ENCODE measurements around the gene POLR3GL.
A peak's percentile ranks its signal among the peaks of the same experiment; 100 is the strongest.
"Not testable (repeated sequence)": the region's sequence is repeated elsewhere in the genome, so short reads cannot be mapped to it uniquely, and the experiment has no call there.

POLR3GL gene

GRCh38 chr1:145926686-145927062 is 37.8 kb upstream of the POLR3GL start:
- Histone ChIP-seq H3K27me3 (no peaks in the 10 kb centered on the region), H3K4me3 (peak overlapping the region; percentile 74 to 94 (median 80)), H3K9me3 (replicated peaks in 1 of 11) (no peaks in the 10 kb centered on the region), H3K4me1 (peaks cover 17 to 30% (median 24%) of the 10 kb centered on the region in 10 experiments), H3K36me3 (peaks cover 25 to 36% (median 31%) of the 10 kb centered on the region in 11 experiments), H3K27ac (peak overlapping the region; percentile 94 to 100 (median 96)), H3K9ac (peak overlapping the region; percentile 90 to 99 (median 94)), H4K20me1 (peaks cover 0 to 14% (median 0%) of the 10 kb centered on the region in 11 experiments; a peak in 4 of 22 replicates), H3K4me2 (peak overlapping the region; percentile 84 to 97 (median 92))
- no peak for TF ChIP-seq Cebpa-rat (IDR thresholded peaks at IDR 0.05)

DNA sequence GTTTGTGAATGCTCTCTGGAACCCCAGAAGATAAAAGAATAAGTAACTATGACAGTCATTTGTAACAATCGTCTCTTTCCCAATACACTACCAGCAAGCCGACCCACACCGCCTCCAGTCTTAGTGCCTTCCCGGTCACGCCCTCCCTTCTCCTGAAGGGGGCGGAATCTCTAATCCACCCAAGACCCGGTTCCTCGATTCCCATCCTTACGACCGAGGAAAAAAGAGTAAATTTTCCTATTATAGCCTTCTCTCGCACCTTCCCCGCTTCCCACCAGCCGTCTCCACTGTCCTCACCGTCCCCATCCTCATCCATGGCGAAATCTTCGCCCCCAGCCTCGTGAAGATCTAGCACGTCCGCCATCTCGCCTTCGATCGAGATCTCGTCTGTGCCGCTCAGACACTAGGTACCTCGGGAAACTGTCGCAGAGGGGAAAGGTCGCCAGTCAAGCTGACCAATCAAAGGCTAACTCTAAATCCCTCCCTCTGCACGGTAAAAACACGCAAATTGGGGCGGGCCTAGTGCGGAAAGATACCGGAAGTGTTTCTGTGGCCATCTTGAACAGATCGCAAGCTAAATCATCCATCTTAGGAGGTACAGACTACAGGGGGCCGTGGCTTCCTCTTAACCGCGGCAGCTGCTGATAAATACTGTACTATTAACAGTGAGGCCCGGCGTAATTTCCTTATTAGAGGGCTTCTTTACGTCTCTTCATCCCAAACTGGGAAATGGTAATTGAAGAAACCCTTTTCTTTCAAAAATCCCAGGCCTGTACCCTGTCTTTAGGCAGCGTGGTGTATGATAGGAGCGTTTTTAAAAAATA is 37.2 kb upstream of the POLR3GL start, which contains the start of gene RBM8A:
Gene RBM8A (minus strand): TSS at position 422 of the 824 bp plus-strand sequence. CDS start 58 bp downstream, at position 364.
- H3K27me3 ChIP-seq: no peaks in the 10 kb centered on the region
- peak within 1 kb of the TSS; percentile 90 to 99 (median 94) for H3K9ac ChIP-seq
- no peak for TF ChIP-seq Cebpa-rat (IDR thresholded peaks at IDR 0.05)
- peak within 1 kb of the TSS; percentile 94 to 100 (median 96) for H3K27ac ChIP-seq
- H3K4me3 ChIP-seq: peak within 1 kb of the TSS; percentile 74 to 94 (median 80)
- no peaks in the 10 kb centered on the region for H3K9me3 ChIP-seq (replicated peaks in 1 of 11)
- peaks cover 23 to 36% (median 31%) of the 10 kb centered on the region in 11 experiments for H3K36me3 ChIP-seq
- H4K20me1 ChIP-seq: peaks cover 0 to 14% (median 0%) of the 10 kb centered on the region in 11 experiments; a peak in 4 of 22 replicates
- peaks cover 18 to 32% (median 24%) of the 10 kb centered on the region in 10 experiments for H3K4me1 ChIP-seq
- H3K4me2 ChIP-seq: peak within 1 kb of the TSS; percentile 87 to 97 (median 93)

DNA sequence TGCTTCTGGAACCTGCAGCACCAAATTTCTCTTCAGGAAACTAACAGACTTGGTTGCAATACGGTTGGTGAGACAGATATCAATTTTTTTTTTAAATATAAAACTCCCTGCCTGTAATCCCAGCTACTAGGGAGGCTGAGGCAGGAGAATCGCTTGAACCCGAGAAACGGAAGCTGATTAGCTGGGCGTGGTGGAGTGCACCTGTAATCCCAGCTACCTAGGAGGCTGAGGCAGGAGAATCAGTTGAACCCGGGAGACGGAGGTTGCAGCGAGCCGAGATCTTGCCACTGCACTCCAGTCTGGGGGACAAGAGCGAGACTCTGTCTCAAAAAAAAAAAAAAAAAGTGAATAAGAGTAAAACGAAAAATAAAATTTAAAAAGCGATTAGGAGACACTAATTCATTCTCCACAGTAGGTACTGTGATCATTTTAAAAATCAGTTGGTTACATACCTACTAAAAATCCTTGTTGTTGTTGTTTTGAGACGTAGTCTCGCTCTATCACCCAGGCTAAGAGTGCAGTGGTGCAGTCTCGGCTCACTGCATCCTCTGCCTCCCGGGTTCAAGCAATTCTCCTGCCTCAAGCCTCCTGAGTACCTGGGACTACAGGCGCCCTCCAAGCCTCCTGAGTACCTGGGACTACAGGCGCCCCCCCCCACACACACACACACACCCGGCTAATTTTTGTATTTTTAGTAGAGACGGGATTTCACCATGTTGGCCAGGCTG is 36.4 kb upstream of the POLR3GL start:
- Histone ChIP-seq H3K4me2 (peak overlapping the region; percentile 82 to 97 (median 89)), H3K27me3 (no peaks in the 10 kb centered on the region), H3K4me1 (peaks cover 26 to 35% (median 28%) of the 10 kb centered on the region in 10 experiments), H3K9me3 (replicated peaks in 1 of 11) (no peaks in the 10 kb centered on the region), H3K36me3 (peaks cover 15 to 29% (median 25%) of the 10 kb centered on the region in 11 experiments), H3K9ac (peak overlapping the region; percentile 90 to 99 (median 94)), H3K27ac (peak overlapping the region; percentile 94 to 100 (median 96)), H3K4me3 (peak overlapping the region; percentile 74 to 94 (median 80)), H4K20me1 (peaks cover 0 to 14% (median 0%) of the 10 kb centered on the region in 11 experiments; a peak in 4 of 22 replicates)
- no peak for TF ChIP-seq Cebpa-rat (IDR thresholded peaks at IDR 0.05)

DNA sequence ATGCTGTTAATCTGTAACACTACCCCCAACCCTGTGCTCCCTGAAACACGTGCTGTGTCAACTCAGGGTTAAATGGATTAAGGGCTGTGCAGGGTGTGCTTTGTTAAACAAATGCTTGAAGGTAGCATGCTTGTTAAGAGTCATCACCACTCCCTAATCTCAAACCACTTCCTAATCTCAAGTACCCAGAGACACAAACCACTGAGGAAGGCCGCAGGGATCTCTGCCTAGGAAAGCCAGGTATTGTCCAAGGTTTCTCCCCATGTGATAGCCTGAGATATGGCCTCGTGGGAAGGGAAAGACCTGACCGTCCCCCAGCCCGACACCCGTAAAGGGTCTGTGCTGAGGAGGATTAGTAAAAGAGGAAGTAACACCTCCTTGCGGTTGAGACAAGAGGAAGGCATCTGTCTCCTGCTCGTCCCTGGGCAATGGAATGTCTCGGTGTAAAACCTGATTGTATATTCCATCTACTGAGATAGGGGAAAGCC is 31.9 kb upstream of the POLR3GL start:
- Histone ChIP-seq H3K36me3 (peaks cover 22 to 47% (median 38%) of the 10 kb centered on the region in 11 experiments), H3K4me2 (peak overlapping the region; percentile 29 to 68 (median 58); a peak in 21 of 22 replicates), H3K4me1 (peaks cover 19 to 28% (median 25%) of the 10 kb centered on the region in 10 experiments), H3K27ac (peak overlapping the region in 5 of 11 experiments; percentile 3 to 45 (median 25); a peak in 5 of 22 replicates)
- H4K20me1 ChIP-seq; H3K9me3 ChIP-seq (replicated peaks in 1 of 11); H3K27me3 ChIP-seq; H3K4me3 ChIP-seq; H3K9ac ChIP-seq: not testable (repeated sequence)

GRCh38 chr1:145935708-145936107 is 28.8 kb upstream of the POLR3GL start:
- Histone ChIP-seq H4K20me1 (no peaks in the 10 kb centered on the region), H3K9ac (no peak overlapping the region), H3K4me2 (no peak overlapping the region), H3K4me3 (no peak overlapping the region), H3K27ac (no peak overlapping the region), H3K4me1 (peaks cover 12 to 18% (median 16%) of the 10 kb centered on the region in 10 experiments), H3K36me3 (peaks cover 30 to 75% (median 54%) of the 10 kb centered on the region in 11 experiments), H3K27me3 (no peaks in the 10 kb centered on the region), H3K9me3 (replicated peaks in 1 of 11) (no peaks in the 10 kb centered on the region)
- no peak for TF ChIP-seq Cebpa-rat (IDR thresholded peaks at IDR 0.05)

GRCh38 chr1:145936247-145936646 is 28.2 kb upstream of the POLR3GL start:
- H3K4me2 ChIP-seq: no peak overlapping the region
- H3K9me3 ChIP-seq (replicated peaks in 1 of 11): no peaks in the 10 kb centered on the region
- TF ChIP-seq Cebpa-rat (IDR thresholded peaks at IDR 0.05): no peak
- peaks cover 12 to 18% (median 16%) of the 10 kb centered on the region in 10 experiments for H3K4me1 ChIP-seq
- H3K36me3 ChIP-seq: peaks cover 32 to 80% (median 58%) of the 10 kb centered on the region in 11 experiments
- no peak overlapping the region for H3K27ac ChIP-seq
- H4K20me1 ChIP-seq: no peaks in the 10 kb centered on the region
- H3K9ac ChIP-seq: no peak overlapping the region
- H3K4me3 ChIP-seq: no peak overlapping the region
- H3K27me3 ChIP-seq: no peaks in the 10 kb centered on the region

GRCh38 chr1:145937436-145937835 is 27.1 kb upstream of the POLR3GL start:
- no peak overlapping the region for H3K27ac ChIP-seq
- H3K4me3 ChIP-seq: no peak overlapping the region
- no peaks in the 10 kb centered on the region for H4K20me1 ChIP-seq
- H3K27me3 ChIP-seq: no peaks in the 10 kb centered on the region
- TF ChIP-seq Cebpa-rat (IDR thresholded peaks at IDR 0.05): no peak
- no peak overlapping the region for H3K4me2 ChIP-seq
- peaks cover 10 to 16% (median 13%) of the 10 kb centered on the region in 10 experiments for H3K4me1 ChIP-seq
- H3K36me3 ChIP-seq: peaks cover 32 to 87% (median 70%) of the 10 kb centered on the region in 11 experiments
- H3K9ac ChIP-seq: no peak overlapping the region
- H3K9me3 ChIP-seq (replicated peaks in 1 of 11): no peaks in the 10 kb centered on the region

DNA sequence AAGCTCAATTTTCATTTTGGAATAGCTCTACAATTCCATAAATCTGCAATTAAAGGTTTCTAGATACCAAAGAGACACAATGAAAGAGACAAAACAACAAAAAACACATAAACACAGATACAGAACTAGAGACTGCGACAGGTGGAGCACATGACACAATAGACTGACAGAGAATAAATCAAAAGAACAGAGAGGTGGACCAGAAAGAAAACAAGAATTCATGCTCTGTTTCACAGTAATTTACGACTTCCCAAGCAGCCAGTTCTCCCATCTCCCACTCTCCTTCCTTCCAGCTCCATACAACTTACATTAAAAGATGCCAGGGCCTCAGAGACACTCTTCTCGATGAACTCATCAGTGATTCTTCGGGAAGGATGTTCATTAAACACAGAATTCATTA is 22.1 kb upstream of the POLR3GL start:
- Histone ChIP-seq H3K9me3 (replicated peaks in 1 of 11) (no peaks in the 10 kb centered on the region), H3K4me1 (peaks cover 0 to 6% (median 0%) of the 10 kb centered on the region in 10 experiments; a peak in 1 of 20 replicates), H3K9ac (no peak overlapping the region), H3K36me3 (peaks cover 13 to 98% (median 69%) of the 10 kb centered on the region in 11 experiments), H4K20me1 (no peaks in the 10 kb centered on the region), H3K4me2 (no peak overlapping the region), H3K27me3 (no peaks in the 10 kb centered on the region), H3K4me3 (no peak overlapping the region), H3K27ac (no peak overlapping the region)
- no peak for TF ChIP-seq Cebpa-rat (IDR thresholded peaks at IDR 0.05)
